ENCODE measurements around the gene HIPK2. TPM values are rescaled to one million over a fixed set of nuclear protein-coding genes. Genes with fewer than 3 reads are reported as not detected.
A peak's percentile ranks its signal among the peaks of the same experiment; 100 is the strongest.

The HIPK2 gene
- total and polyA plus RNA-seq, 10 of the 15 experiments (the other 5 are each of a cell fraction or from before 2014, with no cell fraction given), result 1.7 to 39.0 (median 9.4) TPM

- in situ Hi-C loops (cut with MboI) (no loop called here), intact Hi-C loops (cut with micrococcal nuclease; ENCODE audit: unreplicated experiment) (no loop called here)
- Histone ChIP-seq H3K4me2 (ENCODE audit: control insufficient read depth, insufficient read depth) (no peak overlapping the region), H3K4me3 (no peak overlapping the region), H4K20me1 (ENCODE audit: control insufficient read depth, insufficient read depth) (no peaks in the 10 kb centered on the region), H3K36me3 (ENCODE audit: control insufficient read depth in 2 of 2, insufficient read depth in 2 of 2, low read length in 1 of 2) (peaks cover 0 to 2% of the 10 kb centered on the region in 2 experiments; a peak in 3 of 4 replicates), H2AFZ (ENCODE audit: control insufficient read depth, low read depth, low read length) (no peak overlapping the region), H3K27ac (ENCODE audit: control insufficient read depth, insufficient read depth) (no peak overlapping the region), H3K9me3 (replicated peaks; ENCODE audit: control insufficient read depth, insufficient read depth, low read length) (no peaks in the 10 kb centered on the region), H3K27me3 (replicated peaks in 1 of 2; ENCODE audit: control insufficient read depth in 2 of 2, insufficient read depth in 2 of 2, low read length in 1 of 2) (no peaks in the 10 kb centered on the region), H3K4me1 (ENCODE audit: control insufficient read depth, insufficient read depth, low read length) (no peaks in the 10 kb centered on the region), H3K9ac (ENCODE audit: control insufficient read depth, insufficient read depth, low read length) (no peak overlapping the region), H3K79me2 (ENCODE audit: control insufficient read depth, insufficient read depth, low read length) (peaks cover 2% of the 10 kb centered on the region)
- WGBS (ENCODE audit: insufficient coverage, insufficient replicate concordance, low lambda C conversion rate, missing lambda C conversion rate), result 96% methylated on average over 2 of the region's 2 CpGs
- no peak for TF ChIP-seq RCOR1 (conservative IDR thresholded peaks at IDR 0.05; ENCODE audit: low read depth, low read length)
- no peak for TF ChIP-seq SIX5 (IDR thresholded peaks at IDR 0.05; ENCODE audit: low read depth, low read length, severe bottlenecking)
- TF ChIP-seq REST (IDR thresholded peaks at IDR 0.05; ENCODE audit: low read depth, low read length), result no peak
- TF ChIP-seq PAX8 (IDR thresholded peaks at IDR 0.05), result no peak
- no peak for TF ChIP-seq MYB (IDR thresholded peaks at IDR 0.05; ENCODE audit: borderline replicate concordance, low read depth, low read length)
- no peak for TF ChIP-seq ZNF592 (IDR thresholded peaks at IDR 0.05)
- ATAC-seq, result peak; percentile 60
- POLR2A ChIA-PET, result no interaction called here
- CTCF ChIA-PET, result no interaction called here
- DNase-seq (ENCODE audit: low read depth, low spot score), result no peak
- no TSS peak for BruUV-seq (replicated peaks)
- SMC1A ChIA-PET (ENCODE audit: uncharacterized antibody, unreplicated experiment), result no interaction called here
- RAD21 ChIA-PET (ENCODE audit: unreplicated experiment), result interaction anchor here (1.0 kb wide), 1 partner anchor 97 kb away, joined by 3 read pairs; no protein-coding TSS in a partner anchor
- FAIRE-seq, result no peak
These were observed 34.4 kb downstream of the HIPK2 start for GRCh38 chr7:139743267-139743966.

Data from GM12878 (cell line).